NCI-H128 (cell line): ENCODE measurements around the gene B3GNT9.

Source experiments
- DNase-seq: peaks from one replicate; lab custom pipeline; 2025; ENCODE audit not compliant: unreplicated experiment; lab: John Stamatoyannopoulos, UW

B3GNT9 gene

DNA sequence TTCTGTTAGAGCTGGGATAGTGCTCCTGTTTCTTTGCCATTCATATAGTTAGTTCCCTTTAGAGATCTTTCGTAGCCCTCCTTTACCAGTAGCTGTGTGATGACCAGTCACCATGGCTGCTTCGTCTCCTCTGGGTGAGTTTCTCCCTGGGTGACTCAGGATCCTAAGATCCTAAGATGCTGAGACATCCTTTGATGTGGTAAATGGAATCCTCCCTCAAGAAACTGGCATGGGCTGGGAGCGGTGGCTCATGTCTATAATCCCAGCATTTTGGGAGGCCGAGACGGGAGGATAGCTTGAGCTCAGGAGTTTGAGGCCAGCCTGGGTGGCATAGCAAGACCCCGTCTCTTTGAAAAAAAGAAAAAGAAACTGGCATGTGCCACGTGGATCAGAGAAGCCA lies 35.2 kb downstream of the B3GNT9 start:
- DNase-seq, result no peak

- no peak for DNase-seq
Measured at GRCh38 chr16:67114793-67115192, 36.0 kb downstream of the B3GNT9 start.

DNA sequence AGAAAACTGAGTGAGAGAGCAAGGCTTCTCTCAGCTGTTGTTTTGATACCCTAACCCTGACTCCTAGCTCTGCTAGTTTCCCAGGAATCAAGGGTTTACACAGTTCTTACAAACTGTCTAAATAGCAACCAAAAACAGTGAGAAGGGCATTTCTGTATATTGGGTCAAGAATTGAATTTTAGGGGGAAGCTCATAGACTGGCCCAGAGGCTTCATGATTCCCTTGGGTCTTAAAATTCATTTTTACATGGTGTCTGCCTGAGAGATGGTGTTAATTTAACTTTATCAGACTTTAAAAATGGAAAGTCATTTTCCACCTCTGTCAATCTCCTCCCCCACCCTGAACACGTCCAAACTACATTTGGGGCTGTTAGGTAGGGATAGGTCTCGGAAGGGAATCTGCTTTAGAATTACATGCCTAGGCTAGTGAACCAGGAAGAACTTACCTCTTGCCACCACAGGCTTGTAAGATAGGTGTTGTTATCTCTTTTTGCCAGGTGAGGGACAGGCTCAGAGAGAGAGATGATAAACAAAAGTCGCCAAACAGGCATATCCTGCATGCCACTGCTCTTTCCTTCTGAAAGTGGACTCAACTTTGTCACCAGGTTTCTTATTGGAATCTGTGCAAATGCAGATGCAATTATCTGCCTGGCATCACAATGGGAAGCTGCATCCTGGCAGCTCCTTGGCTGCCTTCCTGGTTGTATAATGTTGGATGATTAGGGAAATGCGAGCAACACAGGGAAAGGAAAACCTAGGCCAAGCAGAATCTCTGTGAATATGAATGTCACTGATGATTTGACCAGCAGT lies 38.0 kb downstream of the B3GNT9 start:
- DNase-seq, result no peak

DNA sequence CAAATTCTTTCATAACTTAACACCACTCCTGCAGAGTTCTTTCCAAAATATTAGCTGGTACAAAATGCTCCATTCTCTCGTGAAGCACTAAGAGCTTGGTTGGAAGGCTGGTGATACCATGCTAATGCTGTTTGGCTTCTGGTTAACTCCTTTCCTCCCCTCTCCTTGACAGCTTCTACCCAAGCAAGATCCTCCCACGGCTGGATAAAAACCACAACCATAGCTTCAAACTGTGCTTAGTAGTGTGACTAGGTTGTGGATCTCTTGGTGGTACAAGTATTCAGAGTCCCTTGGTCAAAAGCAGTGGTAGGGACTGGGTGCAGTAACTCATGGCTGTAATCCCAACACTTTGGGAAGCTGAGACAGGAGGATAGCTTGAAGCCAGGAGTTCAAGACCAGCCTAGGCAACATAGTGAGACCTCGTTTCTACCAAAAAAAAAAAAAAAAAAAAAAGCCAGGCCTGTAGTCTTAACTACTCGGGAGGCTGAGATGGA lies 38.8 kb downstream of the B3GNT9 start:
- DNase-seq, result no peak

- peak; percentile 81 for DNase-seq
Measured at GRCh38 chr16:67109407-67110135, 41.2 kb downstream of the B3GNT9 start, which contains the start of gene PHAF1. Gene PHAF1 (plus strand): TSS chr16:67109941. CDS start chr16:67110176, 235 bp downstream.

DNA sequence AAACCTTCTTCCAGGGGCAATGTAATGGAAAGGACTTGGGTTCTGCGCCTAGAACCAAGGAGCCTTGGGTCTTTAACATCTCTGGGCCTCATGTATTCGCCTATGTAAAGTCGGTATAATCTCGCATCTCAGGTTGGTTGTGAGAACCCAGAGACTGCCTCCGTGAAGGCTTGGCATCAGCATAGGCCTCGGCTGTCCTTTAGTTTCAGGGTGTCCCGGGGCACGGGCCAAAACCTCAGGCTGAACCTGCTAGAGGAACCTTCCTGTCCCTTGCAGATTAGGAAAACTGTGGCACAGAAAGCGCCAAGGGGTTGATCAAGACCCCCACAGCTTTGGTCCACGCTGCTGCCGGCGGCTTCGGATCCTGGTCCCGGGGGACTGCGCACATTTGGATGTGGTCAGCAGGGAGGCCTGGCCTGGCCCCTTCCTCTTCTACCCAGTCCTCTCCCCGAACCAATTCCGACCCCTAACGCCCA lies 41.8 kb downstream of the B3GNT9 start:
- DNase-seq, result no peak

DNA sequence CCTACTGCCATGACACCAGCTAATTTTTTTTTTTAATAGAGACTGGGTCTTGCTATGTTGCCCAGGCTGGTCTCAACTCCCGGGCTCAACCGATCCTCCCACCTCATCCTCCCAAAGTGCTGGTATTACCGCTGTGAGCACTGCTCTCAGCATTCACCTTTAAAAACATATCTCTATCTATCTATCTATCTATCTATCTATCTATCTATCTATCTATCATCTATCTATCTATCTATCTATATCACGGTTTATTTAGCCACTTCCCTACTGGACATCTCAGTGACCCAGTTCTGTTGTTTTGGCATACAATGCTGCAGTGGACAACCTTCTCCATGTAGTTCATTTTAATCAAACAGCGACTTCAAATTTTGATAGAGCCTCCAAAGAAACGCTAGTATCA lies 42.3 kb downstream of the B3GNT9 start:
- DNase-seq, result no peak

DNA sequence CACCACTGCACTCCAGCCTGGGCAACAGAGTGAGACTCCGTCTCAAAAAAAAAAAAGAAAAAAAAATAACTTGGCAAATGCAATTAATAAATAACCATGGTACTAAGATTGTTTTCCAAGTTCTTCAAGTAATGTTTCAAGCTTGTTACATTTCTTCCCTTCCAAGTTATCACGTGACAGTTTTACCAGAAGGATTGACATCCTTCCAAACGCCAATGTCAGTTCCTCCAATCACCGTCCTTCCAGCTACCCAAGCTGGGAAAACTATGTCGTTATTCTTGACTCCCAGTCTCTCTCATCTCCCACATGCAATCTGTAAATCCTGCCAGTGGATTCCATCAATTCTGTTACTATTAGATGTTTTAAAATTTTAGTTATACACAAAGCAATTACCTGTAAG lies 44.9 kb downstream of the B3GNT9 start:
- DNase-seq, result no peak

GRCh38 chr16:67105246-67105645 lies 45.6 kb downstream of the B3GNT9 start:
- no peak for DNase-seq

- no peak for DNase-seq
Measured at GRCh38 chr16:67104845-67105244, 46.0 kb downstream of the B3GNT9 start.

- DNase-seq, result no peak
Measured at GRCh38 chr16:67104061-67104460, 46.7 kb downstream of the B3GNT9 start.

- no peak for DNase-seq
Measured at GRCh38 chr16:67101311-67102082, 49.3 kb downstream of the B3GNT9 start.

- DNase-seq, result no peak
Measured at GRCh38 chr16:67100569-67101310, 50.1 kb downstream of the B3GNT9 start.

GRCh38 chr16:67098599-67098998 lies 52.2 kb downstream of the B3GNT9 start:
- DNase-seq, result no peak
